Thyroid gland (tissue), 4 donors: ENCODE results near the gene TBRG1.

Experiments used
- CTCF ChIP-seq, 6 experiments: fragments of 200-600 bp in 3 of 6; fragments of 450-650 bp in 3 of 6; sonication (generic) in 3 of 6; IDR thresholded peaks; one replicate each; pipeline ENCODE4 v1.5.1; 2016 to 2019; ENCODE audit warnings: antibody characterized with exemption in 6 of 6, mild to moderate bottlenecking in 2 of 6, inconsistent platforms in 1 of 6, moderate library complexity in 1 of 6
- POLR2A ChIP-seq, 2 donors: fragments of 450-650 bp; IDR thresholded peaks; one replicate each; pipeline ENCODE4 v1.6.1; 2017; ENCODE audit warnings: antibody characterized with exemption in 2 of 2, mild to moderate bottlenecking in 2 of 2, moderate library complexity in 1 of 2

DNA sequence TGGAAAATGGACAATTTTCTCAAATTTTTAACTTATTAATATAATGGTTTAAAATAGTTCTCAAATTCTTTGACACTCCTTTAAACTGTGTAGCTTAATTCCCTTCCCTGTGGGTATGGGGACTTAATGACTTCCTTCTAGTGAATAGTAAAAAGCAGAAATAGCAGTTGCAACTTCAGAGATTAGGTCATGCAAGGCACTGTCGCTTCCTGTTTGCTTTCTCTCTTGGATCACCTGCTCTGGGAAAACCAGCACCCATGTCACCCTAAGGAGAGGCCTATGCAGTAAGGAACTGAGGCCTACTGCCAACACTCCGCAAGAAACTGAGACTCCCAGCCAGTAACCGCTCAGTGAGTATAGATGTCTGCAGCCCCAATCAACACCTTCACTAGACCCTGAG, 16.9 kb upstream of the TBRG1 start:
- TF ChIP-seq CTCF (IDR thresholded peaks at IDR 0.05), result no peak
- TF ChIP-seq POLR2A (IDR thresholded peaks at IDR 0.05), result no peak
